GM19467 (cell line): ENCODE measurements around the gene PPP2R2C.

Source experiments
- ATAC-seq: cut with Tn5 transposase; IDR thresholded peaks from one replicate; pipeline ENCODE4 v1.9.1; 2021; ENCODE audit warnings: mild to moderate bottlenecking, moderate library complexity; ENCODE audit not compliant: unreplicated experiment

Gene PPP2R2C

GRCh38 chr4:6383929-6384328, 88.5 kb downstream of the PPP2R2C start:
- ATAC-seq = no peak

- ATAC-seq = no peak
Observed at GRCh38 chr4:6383009-6383404, 89.4 kb downstream of the PPP2R2C start.

GRCh38 chr4:6381571-6382123, 90.8 kb downstream of the PPP2R2C start:
- ATAC-seq = no peak

GRCh38 chr4:6380746-6381410, 91.5 kb downstream of the PPP2R2C start:
- no peak for ATAC-seq

GRCh38 chr4:6379767-6380745, 92.4 kb downstream of the PPP2R2C start:
- no peak for ATAC-seq

- ATAC-seq = no peak
Observed at GRCh38 chr4:6378493-6379445, 93.6 kb downstream of the PPP2R2C start.

- ATAC-seq = no peak
Observed at GRCh38 chr4:6377626-6378492, 94.6 kb downstream of the PPP2R2C start.

GRCh38 chr4:6375620-6376295, 96.7 kb downstream of the PPP2R2C start:
- ATAC-seq = no peak

- no peak for ATAC-seq
Observed at GRCh38 chr4:6374575-6374974, 97.8 kb downstream of the PPP2R2C start.

GRCh38 chr4:6373541-6374410, 98.6 kb downstream of the PPP2R2C start:
- ATAC-seq = no peak

- ATAC-seq = no peak
Observed at GRCh38 chr4:6372649-6373525, 99.5 kb downstream of the PPP2R2C start.

GRCh38 chr4:6371812-6372211, 100.6 kb downstream of the PPP2R2C start:
- no peak for ATAC-seq

GRCh38 chr4:6371271-6371670, 101.1 kb downstream of the PPP2R2C start:
- no peak for ATAC-seq

- no peak for ATAC-seq
Observed at GRCh38 chr4:6369924-6370645, 102.3 kb downstream of the PPP2R2C start.

GRCh38 chr4:6369511-6369910, 102.9 kb downstream of the PPP2R2C start:
- no peak for ATAC-seq

- no peak for ATAC-seq
Observed at GRCh38 chr4:6369035-6369434, 103.4 kb downstream of the PPP2R2C start.

- ATAC-seq = no peak
Observed at GRCh38 chr4:6368601-6369000, 103.8 kb downstream of the PPP2R2C start.
